HAP-1 (cell line): ENCODE measurements around the gene COQ10B.
A peak's percentile ranks its signal among the peaks of the same experiment; 100 is the strongest.

Experiments used
- DNase-seq, 2 experiments: peaks; one replicate each; pipeline ENCODE4 v3.0.0-alpha.2; 2016 to 2020; ENCODE audit warnings: low spot score in 2 of 2
- H3K27me3 ChIP-seq: fragments of 250-450 bp; sonication (Bioruptor Pico); 2 replicates; pipeline ENCODE4 v1.5.1; 2020; ENCODE audit warnings: low read depth, mild to moderate bottlenecking, moderate library complexity
- H3K36me3 ChIP-seq: fragments of 250-450 bp; sonication (Bioruptor Pico); replicated peaks from 2 replicates; pipeline ENCODE4 v1.5.1; 2020; ENCODE audit warnings: mild to moderate bottlenecking
- H3K4me1 ChIP-seq: fragments of 250-450 bp; sonication (Bioruptor Pico); 2 replicates; pipeline ENCODE4 v1.5.1; 2020; ENCODE audit warnings: mild to moderate bottlenecking
- H3K4me3 ChIP-seq: fragments of 250-450 bp; sonication (Bioruptor Pico); 2 replicates; pipeline ENCODE4 v1.5.1; 2020; ENCODE audit warnings: mild to moderate bottlenecking, moderate library complexity
- H3K9me3 ChIP-seq: fragments of 250-450 bp; sonication (Bioruptor Pico); 2 replicates; pipeline ENCODE4 v1.5.1; 2020; ENCODE audit warnings: mild to moderate bottlenecking, moderate library complexity
- in situ Hi-C: fragments of 300-500 bp; cut with MboI; formaldehyde crosslinking; loops from 3 replicates; pipeline ENCODE4 v1.14.3; 2020; ENCODE audit warnings: low sequenced_read_pairs, inconsistent platforms, mixed read lengths

COQ10B gene

DNA sequence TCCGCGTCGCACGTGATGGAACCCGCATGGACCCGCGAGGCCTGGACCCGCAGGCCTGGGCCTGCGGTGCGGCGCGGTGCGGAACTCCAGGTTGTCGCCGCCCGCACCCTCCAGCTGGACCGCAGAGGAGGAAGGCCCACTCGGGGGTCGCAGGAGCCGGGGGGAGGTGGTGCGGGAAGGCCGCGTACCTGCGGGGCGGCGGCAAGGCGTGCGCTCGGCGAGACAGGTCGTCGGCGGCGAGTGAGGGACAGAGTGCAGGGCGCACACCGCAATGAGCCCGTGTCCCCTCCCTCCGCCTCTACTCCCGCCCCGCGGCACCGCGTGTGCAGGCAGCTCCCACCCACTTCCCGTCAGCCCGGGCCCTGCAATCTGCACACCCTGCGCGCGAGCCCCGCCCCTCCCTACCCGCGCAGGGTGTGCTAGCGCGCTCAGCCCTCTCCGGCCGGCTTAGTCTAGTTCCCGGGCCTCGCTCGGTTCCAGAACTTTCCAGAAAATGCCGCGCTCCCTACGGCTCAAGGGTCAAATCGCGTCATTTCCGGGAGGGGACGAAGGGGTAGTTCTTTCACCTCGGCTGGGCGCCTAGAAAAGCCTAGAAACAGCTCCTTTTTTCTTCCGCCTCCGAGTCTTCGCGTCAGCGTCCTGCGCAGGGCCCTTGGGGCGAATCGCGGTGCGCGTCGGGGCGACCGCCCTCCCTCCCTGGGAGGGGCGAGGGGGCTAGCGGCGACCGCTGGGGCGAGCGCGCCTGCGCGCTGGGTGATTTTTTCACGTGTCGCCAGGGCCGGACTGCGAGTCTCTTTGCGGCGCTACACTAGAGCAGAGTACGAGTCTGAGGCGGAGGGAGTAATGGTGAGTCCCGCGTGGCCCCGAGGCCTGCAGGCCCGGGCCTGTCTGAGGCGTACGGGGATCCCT, 46.5 kb downstream of the COQ10B start, which contains the start of the genes HSPD1 and HSPE1:
Gene HSPD1 (minus strand): TSS at position 247 of the 909 bp plus-strand sequence. CDS start 992 bp downstream, outside the sequence.
Gene HSPE1 (plus strand): TSS at position 786 of the 909 bp plus-strand sequence. CDS start 58 bp downstream, at position 844.
- H3K27me3 ChIP-seq = no peaks in the 10 kb centered on the region
- H3K4me1 ChIP-seq = peaks cover 26% of the 10 kb centered on the region
- no peaks in the 10 kb centered on the region for H3K9me3 ChIP-seq
- in situ Hi-C loops = no loop called here
- peak within 1 kb of the TSS; percentile 85 for H3K4me3 ChIP-seq
- DNase-seq = peak; percentile 98 to 99
- peaks cover 88% of the 10 kb centered on the region for H3K36me3 ChIP-seq

GRCh38 chr2:197500503-197501131, 47.3 kb downstream of the COQ10B start:
- Histone ChIP-seq H3K36me3 (peaks cover 84% of the 10 kb centered on the region), H3K9me3 (no peaks in the 10 kb centered on the region), H3K27me3 (no peaks in the 10 kb centered on the region), H3K4me3 (peak overlapping the region; percentile 85), H3K4me1 (peaks cover 26% of the 10 kb centered on the region)
- in situ Hi-C loops = no loop called here
- no peak for DNase-seq

DNA sequence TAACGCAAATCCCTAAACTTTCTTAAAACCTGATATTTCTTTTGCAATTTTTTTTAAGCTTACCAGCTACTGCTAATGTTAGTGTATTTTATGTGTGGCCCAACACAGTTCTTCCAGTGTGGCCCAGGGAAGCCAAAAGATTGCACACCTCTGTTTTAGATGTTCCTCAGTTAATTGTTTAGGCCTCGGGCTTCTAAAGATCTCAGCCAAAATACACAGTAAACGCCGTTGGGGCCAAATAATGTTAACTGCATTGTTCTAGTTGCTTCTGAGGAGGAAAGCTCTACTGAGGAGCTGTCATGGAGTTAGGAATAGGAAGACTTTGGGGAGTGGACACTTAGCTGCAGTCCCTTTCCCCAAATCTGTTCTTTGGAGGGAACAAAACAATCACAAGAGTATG, 48.8 kb downstream of the COQ10B start:
- Histone ChIP-seq H3K36me3 (peaks cover 72% of the 10 kb centered on the region), H3K4me3 (peak overlapping the region; percentile 85), H3K27me3 (no peaks in the 10 kb centered on the region), H3K4me1 (peaks cover 11% of the 10 kb centered on the region), H3K9me3 (no peaks in the 10 kb centered on the region)
- in situ Hi-C loops = no loop called here
- no peak for DNase-seq

- H3K4me1 ChIP-seq = peaks cover 7% of the 10 kb centered on the region
- no peaks in the 10 kb centered on the region for H3K27me3 ChIP-seq
- H3K4me3 ChIP-seq = peak overlapping the region; percentile 85
- DNase-seq = no peak
- H3K36me3 ChIP-seq = peaks cover 68% of the 10 kb centered on the region
- H3K9me3 ChIP-seq = no peaks in the 10 kb centered on the region
- in situ Hi-C loops = no loop called here
Observed at GRCh38 chr2:197502685-197503084, 49.3 kb downstream of the COQ10B start.

DNA sequence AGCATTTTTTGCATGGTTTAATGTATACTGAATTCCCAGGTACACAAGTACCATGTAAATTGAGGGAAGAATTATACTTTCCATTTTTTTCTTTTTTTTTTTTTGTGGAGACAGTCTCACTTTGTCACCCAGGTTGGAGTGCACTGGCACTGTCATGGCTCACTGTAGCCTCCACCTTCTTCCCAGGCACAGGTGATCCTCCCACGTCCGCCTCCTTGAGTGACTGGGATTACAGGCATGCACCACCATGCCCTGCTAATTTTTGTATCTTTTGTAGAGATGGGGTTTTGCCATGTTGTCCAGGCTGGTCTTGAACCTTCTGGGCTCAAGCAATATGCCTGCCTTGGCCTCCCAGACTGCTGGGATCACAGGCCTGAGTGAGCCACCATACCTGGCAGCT, 50.6 kb downstream of the COQ10B start:
- in situ Hi-C loops = no loop called here
- no peaks in the 10 kb centered on the region for H3K9me3 ChIP-seq
- H3K36me3 ChIP-seq = peaks cover 54% of the 10 kb centered on the region
- no peak overlapping the region for H3K4me3 ChIP-seq
- peaks cover 7% of the 10 kb centered on the region; the same call in 1 of the 2 replicates for H3K4me1 ChIP-seq
- DNase-seq = no peak
- no peaks in the 10 kb centered on the region for H3K27me3 ChIP-seq

DNA sequence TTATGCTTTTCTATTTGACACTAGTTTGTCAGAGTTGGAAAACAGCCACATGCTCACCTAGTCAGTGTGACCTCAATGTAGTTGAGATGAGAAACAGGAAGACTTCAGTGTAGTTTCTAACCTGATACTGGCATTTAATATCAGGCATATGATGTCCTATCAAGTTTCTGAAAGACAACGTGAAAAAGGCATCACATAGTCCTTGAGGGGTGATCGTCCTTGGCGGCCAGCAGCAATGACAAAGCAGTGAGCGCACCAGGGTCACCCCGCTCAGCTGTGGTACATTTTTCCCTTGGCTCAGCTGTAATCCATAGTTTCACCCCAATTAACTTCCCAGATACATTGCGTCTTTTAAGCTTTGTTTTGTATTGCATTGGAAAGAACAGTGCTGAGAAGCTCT, 51.2 kb downstream of the COQ10B start:
- in situ Hi-C loops = no loop called here
- Histone ChIP-seq H3K36me3 (peaks cover 49% of the 10 kb centered on the region), H3K4me1 (peaks cover 7% of the 10 kb centered on the region; the same call in 1 of the 2 replicates), H3K9me3 (no peaks in the 10 kb centered on the region), H3K4me3 (no peak overlapping the region), H3K27me3 (no peaks in the 10 kb centered on the region)
- no peak for DNase-seq

DNA sequence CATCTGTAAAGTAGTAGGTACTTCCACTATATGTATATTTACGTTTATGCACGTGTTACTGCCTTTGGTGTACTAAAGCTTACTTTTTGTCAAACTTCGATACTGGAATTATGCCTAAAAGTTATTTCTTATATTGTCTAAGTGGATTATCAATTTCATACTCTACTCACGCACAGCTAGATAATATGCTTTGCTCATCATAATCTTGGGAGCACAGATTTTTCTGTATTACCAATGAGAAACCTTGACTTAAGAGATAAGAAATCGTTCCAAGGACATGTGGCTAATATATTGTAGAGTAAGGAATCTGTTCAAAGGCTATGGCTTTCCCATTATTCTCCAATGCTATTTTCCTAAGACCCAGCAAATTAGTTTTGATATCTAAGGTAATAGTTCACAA, 53.3 kb downstream of the COQ10B start:
- Histone ChIP-seq H3K36me3 (peaks cover 40% of the 10 kb centered on the region), H3K27me3 (no peaks in the 10 kb centered on the region), H3K9me3 (no peaks in the 10 kb centered on the region), H3K4me3 (no peak overlapping the region), H3K4me1 (peaks cover 7% of the 10 kb centered on the region; the same call in 1 of the 2 replicates)
- in situ Hi-C loops = no loop called here
- no peak for DNase-seq

DNA sequence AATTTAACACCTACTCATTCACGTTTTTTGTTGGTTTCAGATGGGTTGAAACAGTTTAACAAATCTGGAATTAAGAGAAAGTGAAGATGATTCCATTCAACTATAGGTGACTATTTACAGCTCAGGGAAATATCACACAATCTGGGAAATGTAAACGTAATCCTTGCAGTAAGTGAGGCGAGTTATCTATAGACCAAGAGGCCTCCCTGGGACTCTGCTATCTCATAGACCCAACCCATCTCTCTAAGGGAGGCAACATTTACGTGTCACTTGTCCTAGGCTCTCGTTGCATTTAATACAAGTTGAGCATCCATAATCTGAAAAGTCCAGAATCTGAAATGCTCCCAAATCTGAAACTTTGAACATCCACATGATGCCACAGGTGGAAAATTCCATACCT, 60.6 kb downstream of the COQ10B start:
- Histone ChIP-seq H3K9me3 (no peaks in the 10 kb centered on the region), H3K4me3 (no peak overlapping the region), H3K27me3 (no peaks in the 10 kb centered on the region), H3K36me3 (no peaks in the 10 kb centered on the region), H3K4me1 (peaks cover 17% of the 10 kb centered on the region)
- in situ Hi-C loops = loop anchor here (10.0 kb wide), 1 partner anchor 191 kb away; the partner anchor contains the start of gene MARS2
- DNase-seq = no peak

- Histone ChIP-seq H3K4me1 (peaks cover 19% of the 10 kb centered on the region), H3K27me3 (no peaks in the 10 kb centered on the region), H3K9me3 (no peaks in the 10 kb centered on the region), H3K4me3 (no peak overlapping the region), H3K36me3 (no peaks in the 10 kb centered on the region)
- peak in 1 of 2 experiments; percentile 50 for DNase-seq
- in situ Hi-C loops = loop anchor here (10.0 kb wide), 1 partner anchor 190 kb away; the partner anchor contains the start of gene MARS2
Observed at GRCh38 chr2:197514754-197515153, 61.4 kb downstream of the COQ10B start.

GRCh38 chr2:197515315-197515738, 62.0 kb downstream of the COQ10B start:
- H3K27me3 ChIP-seq = no peaks in the 10 kb centered on the region
- in situ Hi-C loops = loop anchor here (10.0 kb wide), 1 partner anchor 189 kb away; the partner anchor contains the start of gene MARS2
- no peaks in the 10 kb centered on the region; the same call in 1 of the 2 replicates for H3K36me3 ChIP-seq
- no peaks in the 10 kb centered on the region for H3K9me3 ChIP-seq
- peaks cover 19% of the 10 kb centered on the region for H3K4me1 ChIP-seq
- peak overlapping the region; percentile 83 for H3K4me3 ChIP-seq
- DNase-seq = no peak

GRCh38 chr2:197515739-197516392, 62.5 kb downstream of the COQ10B start, which contains the start of gene MOB4:
TSS of gene MOB4 (plus strand) at chr2:197516066. CDS start at chr2:197516087, 21 bp downstream.
- Histone ChIP-seq H3K36me3 (no peaks in the 10 kb centered on the region; the same call in 1 of the 2 replicates), H3K27me3 (no peaks in the 10 kb centered on the region)
- in situ Hi-C loops = loop anchor here (10.0 kb wide), 1 partner anchor 189 kb away; the partner anchor contains the start of gene MARS2

DNA sequence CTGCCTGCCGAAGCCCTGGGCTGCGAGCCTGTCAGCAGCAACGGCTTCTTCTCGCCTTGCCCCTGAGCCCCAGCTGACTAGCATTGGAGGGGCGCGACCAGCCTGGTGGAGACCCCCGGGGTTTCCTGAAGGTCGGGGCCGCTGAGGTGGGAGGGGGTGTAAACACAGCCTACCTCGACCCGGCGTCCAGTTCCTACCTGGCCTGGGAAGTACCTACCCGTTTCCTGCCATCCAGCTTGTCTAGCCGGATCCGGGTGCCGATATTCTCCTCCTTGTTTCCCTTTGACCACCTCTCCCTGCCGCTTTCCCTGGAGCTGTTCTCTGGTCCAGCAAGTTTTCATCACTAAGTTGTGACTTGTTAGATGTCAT, 63.0 kb downstream of the COQ10B start:
- Histone ChIP-seq H3K27me3 (no peaks in the 10 kb centered on the region), H3K4me1 (peaks cover 19% of the 10 kb centered on the region), H3K36me3 (no peaks in the 10 kb centered on the region; the same call in 1 of the 2 replicates), H3K9me3 (no peaks in the 10 kb centered on the region), H3K4me3 (peak overlapping the region; percentile 83)
- peak in 1 of 2 experiments; percentile 51 for DNase-seq
- in situ Hi-C loops = loop anchor here (10.0 kb wide), 1 partner anchor 188 kb away; the partner anchor contains the start of gene MARS2

More at GRCh38 chr2:197515739-197516392, 62.5 kb downstream of the COQ10B start, which contains the start of gene MOB4:
- H3K4me3 ChIP-seq = peak within 1 kb of the TSS; percentile 83
- peak; percentile 88 to 97 for DNase-seq
- H3K9me3 ChIP-seq = no peaks in the 10 kb centered on the region
- H3K4me1 ChIP-seq = peaks cover 19% of the 10 kb centered on the region

DNA sequence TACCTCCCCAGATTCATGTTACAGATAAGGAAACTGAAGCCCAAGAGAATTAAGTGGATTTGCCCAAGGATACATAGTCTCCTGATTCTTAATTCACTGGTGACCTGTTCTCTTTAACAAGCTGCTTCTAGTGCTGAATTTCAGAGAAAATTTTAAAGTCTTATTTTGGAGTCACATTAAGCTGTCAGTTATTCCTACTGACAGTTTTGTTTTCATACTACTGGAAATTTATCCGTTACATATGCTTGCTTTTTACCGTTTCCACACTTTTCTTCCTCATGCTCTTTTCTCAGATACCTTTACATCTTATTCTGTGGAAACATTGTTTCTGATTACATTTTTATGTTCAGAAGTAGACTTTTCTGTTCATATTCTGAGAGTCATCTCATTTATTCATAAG, 63.8 kb downstream of the COQ10B start:
- in situ Hi-C loops = loop anchor here (10.0 kb wide), 1 partner anchor 188 kb away; the partner anchor contains the start of gene MARS2
- DNase-seq = no peak
- peak overlapping the region; percentile 83 for H3K4me3 ChIP-seq
- peaks cover 25% of the 10 kb centered on the region for H3K4me1 ChIP-seq
- H3K36me3 ChIP-seq = peaks cover 4% of the 10 kb centered on the region; the same call in 1 of the 2 replicates
- H3K27me3 ChIP-seq = no peaks in the 10 kb centered on the region
- no peaks in the 10 kb centered on the region for H3K9me3 ChIP-seq
